Thyroid gland (tissue), 4 donors: Measurements from ENCODE around the gene ANTXR2.

Experiments
- CTCF ChIP-seq, 6 experiments: fragments of 200-600 bp in 3 of 6; fragments of 450-650 bp in 3 of 6; sonication (generic) in 3 of 6; IDR thresholded peaks; one replicate each; pipeline ENCODE4 v1.5.1; 2016 to 2019; ENCODE audit warnings: antibody characterized with exemption in 6 of 6, mild to moderate bottlenecking in 2 of 6, inconsistent platforms in 1 of 6, moderate library complexity in 1 of 6
- POLR2A ChIP-seq, 2 donors: fragments of 450-650 bp; IDR thresholded peaks; one replicate each; pipeline ENCODE4 v1.6.1; 2017; ENCODE audit warnings: antibody characterized with exemption in 2 of 2, mild to moderate bottlenecking in 2 of 2, moderate library complexity in 1 of 2

GRCh38 chr4:80079255-80079923, 6.4 kb upstream of the ANTXR2 start:
- TF ChIP-seq CTCF (IDR thresholded peaks at IDR 0.05) (no peak), POLR2A (IDR thresholded peaks at IDR 0.05) (no peak)
